NCI-H510A (cell line): ENCODE measurements around the gene SLC25A41.

Experiments used
- DNase-seq: peaks from one replicate; lab custom pipeline; 2025; lab: John Stamatoyannopoulos, UW

SLC25A41 gene

GRCh38 chr19:6460099-6460884, 26.7 kb upstream of the SLC25A41 start:
- DNase-seq: peak; percentile 97

GRCh38 chr19:6459262-6460098, 25.9 kb upstream of the SLC25A41 start, which contains the start of gene SLC25A23:
Gene SLC25A23 (minus strand): TSS chr19:6459792. CDS start chr19:6459628, 164 bp downstream.
- peak; percentile 22 for DNase-seq

- no peak for DNase-seq
These were observed 25.2 kb upstream of the SLC25A41 start for GRCh38 chr19:6458695-6459261.

- no peak for DNase-seq
These were observed 24.6 kb upstream of the SLC25A41 start for GRCh38 chr19:6457958-6458694.

- DNase-seq: no peak
These were observed 22.4 kb upstream of the SLC25A41 start for GRCh38 chr19:6455924-6456323.

GRCh38 chr19:6453951-6454565, 20.5 kb upstream of the SLC25A41 start:
- no peak for DNase-seq

- no peak for DNase-seq
These were observed 19.3 kb upstream of the SLC25A41 start for GRCh38 chr19:6452899-6453298.

- no peak for DNase-seq
These were observed 18.7 kb upstream of the SLC25A41 start for GRCh38 chr19:6452223-6452614.

GRCh38 chr19:6451583-6452222, 18.1 kb upstream of the SLC25A41 start:
- no peak for DNase-seq

GRCh38 chr19:6450166-6450565, 16.6 kb upstream of the SLC25A41 start:
- DNase-seq: no peak

GRCh38 chr19:6448045-6448444, 14.5 kb upstream of the SLC25A41 start:
- DNase-seq: no peak

- no peak for DNase-seq
These were observed 12.9 kb upstream of the SLC25A41 start for GRCh38 chr19:6446452-6446851.

- no peak for DNase-seq
These were observed 10.4 kb upstream of the SLC25A41 start for GRCh38 chr19:6443986-6444385.

GRCh38 chr19:6442087-6442688, 8.6 kb upstream of the SLC25A41 start:
- no peak for DNase-seq

GRCh38 chr19:6440905-6441304, 7.3 kb upstream of the SLC25A41 start:
- DNase-seq: no peak

GRCh38 chr19:6439743-6440142, 6.2 kb upstream of the SLC25A41 start:
- DNase-seq: no peak

- no peak for DNase-seq
These were observed 398 bp downstream of the SLC25A41 start for GRCh38 chr19:6433165-6433564.

- no peak for DNase-seq
These were observed 1.7 kb downstream of the SLC25A41 start for GRCh38 chr19:6431891-6432290.

- no peak for DNase-seq
These were observed 3.9 kb downstream of the SLC25A41 start for GRCh38 chr19:6429419-6430221.
